GM23338 (cell line): Measurements from ENCODE around the gene ATP7A. TPM values are rescaled to one million over a fixed set of nuclear protein-coding genes. Genes with fewer than 3 reads are reported as not detected.

Source experiments
- ATAC-seq: fragments of 200-7000 bp; cut with Tn5 transposase; 3 replicates; pipeline ENCODE4 v1.9.1; 2020
- DNase-seq: peaks from one replicate; pipeline ENCODE4 v3.0.0-alpha.2; 2015; ENCODE audit warnings: low spot score
- H2AFZ ChIP-seq: fragments of 200-600 bp; sonication (generic); 2 replicates; pipeline ENCODE4 v1.8.0; 2016; ENCODE audit warnings: antibody characterized with exemption, mild to moderate bottlenecking, moderate library complexity
- H3F3A ChIP-seq: fragments of 200-600 bp; sonication (generic); replicated peaks from 2 replicates; pipeline ENCODE4 v1.8.0; 2017; ENCODE audit warnings: antibody characterized with exemption, mixed run types, low read depth
- H3K27ac ChIP-seq: fragments of 200-600 bp; sonication (generic); 2 replicates; pipeline ENCODE4 v1.6.1; 2016; ENCODE audit warnings: low read depth
- H3K27me3 ChIP-seq: fragments of 200-600 bp; sonication (generic); 2 replicates; pipeline ENCODE4 v1.8.0; 2016; ENCODE audit warnings: mild to moderate bottlenecking, mixed run types, moderate library complexity; ENCODE audit not compliant: insufficient read depth
- H3K36me3 ChIP-seq: fragments of 200-600 bp; sonication (generic); 2 replicates; pipeline ENCODE4 v1.8.0; 2016; ENCODE audit warnings: mild to moderate bottlenecking; ENCODE audit not compliant: insufficient read depth
- H3K4me1 ChIP-seq: fragments of 200-600 bp; sonication (generic); 2 replicates; pipeline ENCODE4 v1.8.0; 2016; ENCODE audit warnings: mild to moderate bottlenecking, moderate library complexity; ENCODE audit not compliant: insufficient read depth
- H3K4me2 ChIP-seq: fragments of 200-600 bp; sonication (generic); 2 replicates; pipeline ENCODE4 v1.7.1; 2017; ENCODE audit warnings: mixed run types
- H3K4me3 ChIP-seq: fragments of 200-600 bp; sonication (generic); 2 replicates; pipeline ENCODE4 v1.6.1; 2016; ENCODE audit warnings: mixed run types
- H3K79me2 ChIP-seq: fragments of 200-600 bp; sonication (generic); replicated peaks from 2 replicates; pipeline ENCODE4 v1.8.0; 2017; ENCODE audit warnings: mild to moderate bottlenecking; ENCODE audit not compliant: insufficient read depth
- H3K9me2 ChIP-seq: fragments of 200-600 bp; sonication (generic); 2 replicates; pipeline ENCODE4 v1.8.0; 2017; ENCODE audit not compliant: insufficient read depth
- H4K20me1 ChIP-seq: fragments of 200-600 bp; sonication (generic); replicated peaks from 2 replicates; pipeline ENCODE4 v1.8.0; 2017; ENCODE audit warnings: mild to moderate bottlenecking; ENCODE audit not compliant: insufficient read depth
- H3K27ac Mint-ChIP-seq: 2 replicates; pipeline ENCODE4 v1.8.0; 2020; ENCODE audit warnings: inconsistent platforms, mild to moderate bottlenecking, moderate library complexity, mixed read lengths
- H3K27me3 Mint-ChIP-seq: 3 replicates; pipeline ENCODE4 v1.8.0; 2022; ENCODE audit warnings: low read depth, mild to moderate bottlenecking, moderate library complexity, mixed read lengths, inconsistent platforms; ENCODE audit not compliant: insufficient read depth, poor library complexity
- H3K36me3 Mint-ChIP-seq: 3 replicates; pipeline ENCODE4 v1.8.0; 2021; ENCODE audit warnings: low read depth, mild to moderate bottlenecking, inconsistent platforms, moderate library complexity, mixed read lengths
- H3K4me1 Mint-ChIP-seq: 3 replicates; pipeline ENCODE4 v1.8.0; 2020; ENCODE audit warnings: mild to moderate bottlenecking, inconsistent platforms, mixed read lengths
- H3K4me3 Mint-ChIP-seq: 3 replicates; pipeline ENCODE4 v1.8.0; 2021; ENCODE audit warnings: moderate library complexity, mild to moderate bottlenecking, inconsistent platforms, mixed read lengths
- H3K9me3 Mint-ChIP-seq: 3 replicates; pipeline ENCODE4 v1.8.0; 2020; ENCODE audit warnings: moderate library complexity, mild to moderate bottlenecking, inconsistent platforms, mixed read lengths
- CREB1 ChIP-seq: fragments of 250-450 bp; sonication (Bioruptor Pico); IDR thresholded peaks from 2 replicates; pipeline ENCODE4 v1.5.0; 2020; ENCODE audit warnings: low read depth, mild to moderate bottlenecking, moderate library complexity
- ETS1 ChIP-seq: IDR thresholded peaks from 2 replicates; pipeline ENCODE4 v1.6.1; 2016; ENCODE audit warnings: antibody characterized with exemption
- EZH2 ChIP-seq: fragments of 200-600 bp; sonication (generic); IDR thresholded peaks from one replicate; pipeline ENCODE4 v1.8.0; 2017; ENCODE audit warnings: antibody characterized with exemption, mild to moderate bottlenecking, low read depth; ENCODE audit not compliant: unreplicated experiment
- EZH2phosphoT487 ChIP-seq: fragments of 200-600 bp; sonication (generic); IDR thresholded peaks from one replicate; pipeline ENCODE4 v1.8.1; 2018; ENCODE audit warnings: antibody characterized with exemption; ENCODE audit not compliant: unreplicated experiment
- JUNB ChIP-seq: IDR thresholded peaks from one replicate; pipeline ENCODE4 v1.6.1; 2016; ENCODE audit warnings: antibody characterized with exemption; ENCODE audit not compliant: unreplicated experiment
- NANOG ChIP-seq: IDR thresholded peaks from 2 replicates; pipeline ENCODE4 v1.6.1; 2016; ENCODE audit warnings: antibody characterized with exemption, borderline replicate concordance
- POLR2AphosphoS5 ChIP-seq: IDR thresholded peaks from 2 replicates; pipeline ENCODE4 v1.6.1; 2016; ENCODE audit warnings: antibody characterized with exemption, low read depth
- STAT1 ChIP-seq: IDR thresholded peaks from one replicate; pipeline ENCODE4 v1.6.1; 2016; ENCODE audit warnings: antibody characterized with exemption; ENCODE audit not compliant: unreplicated experiment
- ZNF114 ChIP-seq: fragments of 250-450 bp; sonication (Bioruptor Pico); IDR thresholded peaks from 2 replicates; pipeline ENCODE4 v1.5.0; 2020; ENCODE audit warnings: mild to moderate bottlenecking, moderate library complexity
- ZNF331 ChIP-seq: fragments of 250-450 bp; sonication (Bioruptor Pico); IDR thresholded peaks from 2 replicates; pipeline ENCODE4 v1.5.0; 2020; ENCODE audit warnings: low read depth, mild to moderate bottlenecking, moderate library complexity
- ZNF462 ChIP-seq: fragments of 250-450 bp; sonication (Bioruptor Pico); IDR thresholded peaks from 2 replicates; pipeline ENCODE4 v1.5.0; 2020; ENCODE audit warnings: mild to moderate bottlenecking, moderate library complexity
- polyA plus RNA-seq: library from polyadenylated mRNA; unstranded; fragments of >200 nt; fragmentation: Nextera tagmentation; extraction: Ambion mirVana; gene quantifications from 2 replicates; pipeline ENCODE4 v1.2.1, GENCODE V29; 2016
- total RNA-seq: library from RNA; depleted of rRNA; stranded (reverse); fragments of >200 nt; shearing (Covaris generic); gene quantifications from 2 replicates; pipeline ENCODE4 v1.2.3, GENCODE V29; 2014
- TF ChIP-seq, protein P1 (sequence below): IDR thresholded peaks from one replicate; pipeline ENCODE4 v1.6.1; 2018; ENCODE audit warnings: antibody characterized with exemption; ENCODE audit not compliant: unreplicated experiment
- TF ChIP-seq, protein P2 (sequence below), 2 experiments: fragments of 200-600 bp in 1 of 2; sonication (generic) in 1 of 2; conservative IDR thresholded peaks; 2 replicates each; pipeline versions ENCODE4 v1.5.1 to v1.6.1; 2016 to 2017; ENCODE audit warnings: antibody characterized with exemption in 2 of 2, low read depth in 2 of 2, mild to moderate bottlenecking in 2 of 2, moderate library complexity in 1 of 2

The ATP7A gene
- total and polyA plus RNA-seq, 2 experiments from 2014 or later = 2.2 to 3.1 TPM

- Mint-ChIP-seq H3K27me3 (no peaks in the 10 kb centered on the region), H3K27ac (no peak overlapping the region), H3K4me3 (no peak overlapping the region), H3K9me3 (no peaks in the 10 kb centered on the region), H3K36me3 (no peaks in the 10 kb centered on the region), H3K4me1 (no peaks in the 10 kb centered on the region)
- Histone ChIP-seq H3F3A (no peaks in the 10 kb centered on the region), H3K4me3 (no peak overlapping the region), H3K27ac (no peak overlapping the region), H3K27me3 (no peaks in the 10 kb centered on the region), H3K4me2 (no peak overlapping the region), H3K9me2 (no peaks in the 10 kb centered on the region), H3K4me1 (no peaks in the 10 kb centered on the region), H3K79me2 (no peaks in the 10 kb centered on the region), H3K36me3 (no peaks in the 10 kb centered on the region), H2AFZ (no peak overlapping the region), H4K20me1 (no peaks in the 10 kb centered on the region)
- ATAC-seq = no peak
- TF ChIP-seq ETS1 = no peak
- TF ChIP-seq EZH2phosphoT487 = no peak
- TF ChIP-seq JUNB = no peak
- TF ChIP-seq, protein P1, sequence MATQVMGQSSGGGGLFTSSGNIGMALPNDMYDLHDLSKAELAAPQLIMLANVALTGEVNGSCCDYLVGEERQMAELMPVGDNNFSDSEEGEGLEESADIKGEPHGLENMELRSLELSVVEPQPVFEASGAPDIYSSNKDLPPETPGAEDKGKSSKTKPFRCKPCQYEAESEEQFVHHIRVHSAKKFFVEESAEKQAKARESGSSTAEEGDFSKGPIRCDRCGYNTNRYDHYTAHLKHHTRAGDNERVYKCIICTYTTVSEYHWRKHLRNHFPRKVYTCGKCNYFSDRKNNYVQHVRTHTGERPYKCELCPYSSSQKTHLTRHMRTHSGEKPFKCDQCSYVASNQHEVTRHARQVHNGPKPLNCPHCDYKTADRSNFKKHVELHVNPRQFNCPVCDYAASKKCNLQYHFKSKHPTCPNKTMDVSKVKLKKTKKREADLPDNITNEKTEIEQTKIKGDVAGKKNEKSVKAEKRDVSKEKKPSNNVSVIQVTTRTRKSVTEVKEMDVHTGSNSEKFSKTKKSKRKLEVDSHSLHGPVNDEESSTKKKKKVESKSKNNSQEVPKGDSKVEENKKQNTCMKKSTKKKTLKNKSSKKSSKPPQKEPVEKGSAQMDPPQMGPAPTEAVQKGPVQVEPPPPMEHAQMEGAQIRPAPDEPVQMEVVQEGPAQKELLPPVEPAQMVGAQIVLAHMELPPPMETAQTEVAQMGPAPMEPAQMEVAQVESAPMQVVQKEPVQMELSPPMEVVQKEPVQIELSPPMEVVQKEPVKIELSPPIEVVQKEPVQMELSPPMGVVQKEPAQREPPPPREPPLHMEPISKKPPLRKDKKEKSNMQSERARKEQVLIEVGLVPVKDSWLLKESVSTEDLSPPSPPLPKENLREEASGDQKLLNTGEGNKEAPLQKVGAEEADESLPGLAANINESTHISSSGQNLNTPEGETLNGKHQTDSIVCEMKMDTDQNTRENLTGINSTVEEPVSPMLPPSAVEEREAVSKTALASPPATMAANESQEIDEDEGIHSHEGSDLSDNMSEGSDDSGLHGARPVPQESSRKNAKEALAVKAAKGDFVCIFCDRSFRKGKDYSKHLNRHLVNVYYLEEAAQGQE = no peak
- no peak for TF ChIP-seq ZNF114 (CRISPR knock-in tag)
- TF ChIP-seq, protein P2, sequence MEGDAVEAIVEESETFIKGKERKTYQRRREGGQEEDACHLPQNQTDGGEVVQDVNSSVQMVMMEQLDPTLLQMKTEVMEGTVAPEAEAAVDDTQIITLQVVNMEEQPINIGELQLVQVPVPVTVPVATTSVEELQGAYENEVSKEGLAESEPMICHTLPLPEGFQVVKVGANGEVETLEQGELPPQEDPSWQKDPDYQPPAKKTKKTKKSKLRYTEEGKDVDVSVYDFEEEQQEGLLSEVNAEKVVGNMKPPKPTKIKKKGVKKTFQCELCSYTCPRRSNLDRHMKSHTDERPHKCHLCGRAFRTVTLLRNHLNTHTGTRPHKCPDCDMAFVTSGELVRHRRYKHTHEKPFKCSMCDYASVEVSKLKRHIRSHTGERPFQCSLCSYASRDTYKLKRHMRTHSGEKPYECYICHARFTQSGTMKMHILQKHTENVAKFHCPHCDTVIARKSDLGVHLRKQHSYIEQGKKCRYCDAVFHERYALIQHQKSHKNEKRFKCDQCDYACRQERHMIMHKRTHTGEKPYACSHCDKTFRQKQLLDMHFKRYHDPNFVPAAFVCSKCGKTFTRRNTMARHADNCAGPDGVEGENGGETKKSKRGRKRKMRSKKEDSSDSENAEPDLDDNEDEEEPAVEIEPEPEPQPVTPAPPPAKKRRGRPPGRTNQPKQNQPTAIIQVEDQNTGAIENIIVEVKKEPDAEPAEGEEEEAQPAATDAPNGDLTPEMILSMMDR (conservative IDR thresholded peaks at IDR 0.05; ENCODE audit: low read depth in 2 of 2) = no peak
- no peak for TF ChIP-seq POLR2AphosphoS5
- TF ChIP-seq STAT1 = no peak
- TF ChIP-seq ZNF462 (CRISPR knock-in tag) = no peak
- TF ChIP-seq ZNF331 (CRISPR knock-in tag) = no peak
- no peak for TF ChIP-seq NANOG
- no peak for TF ChIP-seq EZH2
- TF ChIP-seq CREB1 (CRISPR knock-in tag) = no peak
- no peak for DNase-seq
Observed at GRCh38 chrX:77977518-77977917, 67.0 kb downstream of the ATP7A start.
